Endometrial microvascular endothelial cells (primary cell): ENCODE data around the gene CFAP46. TPM values are rescaled to one million over a fixed set of nuclear protein-coding genes. Genes with fewer than 3 reads are reported as not detected.

ENCODE experiments used
- in situ Hi-C: cut with HindIII; loops from 2 replicates; pipeline ENCODE4 v1.10.0; 2017; ENCODE audit warnings: low sequenced_read_pairs, low pct_unique_long_range_greater_than_20kb; ENCODE audit errors: inconsistent ontology term
- total RNA-seq: library from RNA; depleted of rRNA; stranded (reverse); fragments of >200 nt; gene quantifications from one replicate; pipeline ENCODE4 v1.2.3, GENCODE V29; 2015; ENCODE audit errors: inconsistent ontology term

CFAP46 gene
- total RNA-seq, 1 donor from 2014 or later: 0.09 TPM

DNA sequence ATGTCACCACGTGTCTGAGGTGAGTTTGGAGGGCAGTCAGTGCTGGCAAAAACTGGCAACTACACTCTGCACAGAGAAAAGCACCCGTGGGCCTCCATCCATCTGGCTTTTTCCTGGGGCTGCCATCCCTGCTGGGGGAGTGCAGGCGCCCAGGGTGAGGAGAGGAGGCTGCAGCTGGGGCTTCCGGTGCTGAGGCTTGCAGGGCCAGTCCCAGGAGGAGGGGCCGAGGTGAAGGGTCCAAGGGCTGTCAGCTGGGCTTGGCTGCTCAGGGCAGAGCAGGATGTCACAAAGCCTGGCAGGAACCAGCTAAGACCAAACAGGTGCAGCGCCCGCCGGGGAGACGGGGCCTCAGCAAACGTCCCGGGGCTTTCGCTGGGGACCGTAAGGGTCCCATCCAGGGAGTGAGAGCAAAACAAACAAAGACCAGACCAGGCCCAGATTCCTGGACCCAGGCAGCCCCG is 77.2 kb downstream of the CFAP46 start:
- in situ Hi-C loops: no loop called here

DNA sequence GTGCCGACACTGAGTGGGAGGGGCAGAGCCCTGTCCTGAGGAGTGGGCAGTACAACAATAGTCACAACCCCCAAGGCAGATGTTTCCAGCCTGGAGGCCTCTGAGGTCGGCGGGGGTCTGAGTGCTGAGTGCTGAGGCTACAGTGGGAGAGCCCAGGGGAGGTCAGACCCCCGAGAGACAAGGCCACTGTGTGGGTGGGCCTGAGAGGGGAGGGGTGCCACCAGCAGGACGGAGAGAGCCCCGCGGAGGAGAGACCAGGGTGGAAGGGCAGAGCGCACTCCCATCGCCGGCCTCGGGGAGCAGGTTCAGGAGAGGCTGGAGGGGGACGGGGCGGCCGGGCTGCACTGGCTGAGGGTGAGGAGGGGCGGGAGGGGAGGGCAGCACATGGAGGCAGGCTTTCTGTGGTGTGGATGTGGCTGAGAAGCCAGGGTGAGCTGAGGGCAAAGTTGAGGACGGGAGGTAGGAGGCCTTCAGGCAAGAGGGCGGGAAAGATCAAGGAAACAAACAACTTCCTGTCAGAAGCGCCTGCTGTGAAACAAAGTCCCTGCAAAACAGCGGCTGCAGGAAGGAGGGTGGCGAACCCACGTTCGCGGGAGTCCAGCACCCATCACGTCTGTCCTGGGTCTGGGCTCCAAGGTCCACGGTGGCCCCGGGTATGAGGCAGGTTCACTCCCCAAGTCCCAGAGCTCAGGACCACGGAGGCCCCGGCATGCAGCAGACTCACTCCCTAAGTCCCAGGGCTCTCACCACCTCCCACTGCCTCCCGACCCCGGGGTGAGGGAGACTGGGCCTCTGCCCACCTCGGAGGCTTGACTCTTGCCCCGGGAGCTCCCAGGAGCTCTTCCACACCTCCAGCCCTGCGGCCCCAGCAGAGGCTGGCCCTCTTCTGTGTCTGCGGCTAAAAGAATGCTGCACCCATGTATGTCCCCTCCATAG is 79.6 kb downstream of the CFAP46 start:
- in situ Hi-C loops: no loop called here

DNA sequence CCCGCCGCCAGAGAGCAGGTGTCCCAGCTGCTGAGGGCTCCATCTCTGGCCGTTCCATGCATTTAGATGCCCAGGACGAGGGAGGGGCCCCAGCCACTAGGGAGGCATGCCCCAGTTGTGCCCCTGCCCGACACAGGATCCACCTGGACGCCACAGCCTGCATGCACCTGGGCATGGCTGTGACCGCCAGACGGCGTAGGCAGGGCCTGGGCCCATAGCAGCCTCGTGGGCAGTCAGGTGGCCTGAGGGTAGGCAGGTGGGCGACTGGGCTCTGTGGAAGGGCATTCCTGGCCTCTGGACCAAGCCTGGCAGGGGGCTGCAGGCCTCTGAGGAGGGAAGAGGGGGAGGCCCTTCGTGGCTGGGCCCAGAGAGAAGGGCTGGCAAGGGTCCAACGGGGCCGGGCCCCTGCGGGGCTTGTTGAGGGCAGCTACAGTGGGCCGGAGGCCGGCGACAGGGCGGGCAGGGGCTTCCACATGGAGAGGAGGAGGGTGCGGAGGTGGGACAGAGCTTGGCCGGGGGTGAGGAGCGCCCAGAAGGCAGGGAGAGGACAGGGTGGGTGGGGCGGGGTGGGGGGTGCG is 80.4 kb downstream of the CFAP46 start:
- in situ Hi-C loops: no loop called here

DNA sequence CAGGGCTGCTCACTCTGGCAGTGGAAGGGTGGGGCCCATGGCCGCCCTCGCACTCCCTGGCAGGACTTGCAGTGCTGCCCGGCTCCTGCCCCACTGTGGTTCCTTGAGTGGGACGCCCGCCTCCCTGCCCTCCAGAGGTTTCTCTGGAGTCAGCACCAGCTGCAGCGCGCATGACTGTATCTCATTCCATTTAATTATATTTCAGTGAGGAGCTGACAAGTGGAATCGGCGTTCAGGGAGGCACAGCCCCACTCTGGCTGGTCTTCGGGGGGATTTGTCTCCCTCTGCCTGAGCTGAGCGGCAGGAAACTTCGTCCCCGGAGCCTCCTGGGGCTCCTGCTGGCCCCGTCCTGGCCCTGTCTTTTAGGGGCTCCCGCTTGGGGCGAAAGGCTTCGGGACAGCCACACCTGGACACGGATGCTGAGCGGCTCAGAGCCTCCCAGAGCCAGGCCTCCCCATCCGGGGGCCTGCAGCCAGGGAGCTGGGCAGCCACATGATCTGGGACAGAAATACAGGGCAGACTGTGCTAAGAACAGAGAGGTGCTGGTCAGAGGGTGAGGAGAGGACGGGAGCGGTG is 81.2 kb downstream of the CFAP46 start:
- in situ Hi-C loops: no loop called here

DNA sequence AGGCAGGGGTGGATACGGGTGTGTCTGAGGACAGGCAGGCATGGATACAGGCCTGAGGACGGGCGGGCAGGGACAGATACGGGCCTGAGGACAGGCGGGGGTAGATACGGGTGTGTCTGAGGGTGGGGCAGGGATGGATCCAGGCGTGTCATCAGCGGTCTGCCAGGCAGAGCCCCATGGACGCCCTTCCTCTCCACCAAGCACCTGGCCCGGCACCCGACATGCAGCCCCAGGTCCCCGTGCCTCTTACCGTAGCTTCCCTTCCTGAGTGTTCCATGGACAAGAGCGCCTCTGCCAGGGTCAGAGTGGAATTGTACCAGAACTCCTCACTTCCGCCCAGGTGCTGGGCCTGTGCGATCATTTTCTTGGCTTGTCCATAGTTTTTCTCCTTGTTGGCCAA is 81.8 kb downstream of the CFAP46 start:
- in situ Hi-C loops: no loop called here

DNA sequence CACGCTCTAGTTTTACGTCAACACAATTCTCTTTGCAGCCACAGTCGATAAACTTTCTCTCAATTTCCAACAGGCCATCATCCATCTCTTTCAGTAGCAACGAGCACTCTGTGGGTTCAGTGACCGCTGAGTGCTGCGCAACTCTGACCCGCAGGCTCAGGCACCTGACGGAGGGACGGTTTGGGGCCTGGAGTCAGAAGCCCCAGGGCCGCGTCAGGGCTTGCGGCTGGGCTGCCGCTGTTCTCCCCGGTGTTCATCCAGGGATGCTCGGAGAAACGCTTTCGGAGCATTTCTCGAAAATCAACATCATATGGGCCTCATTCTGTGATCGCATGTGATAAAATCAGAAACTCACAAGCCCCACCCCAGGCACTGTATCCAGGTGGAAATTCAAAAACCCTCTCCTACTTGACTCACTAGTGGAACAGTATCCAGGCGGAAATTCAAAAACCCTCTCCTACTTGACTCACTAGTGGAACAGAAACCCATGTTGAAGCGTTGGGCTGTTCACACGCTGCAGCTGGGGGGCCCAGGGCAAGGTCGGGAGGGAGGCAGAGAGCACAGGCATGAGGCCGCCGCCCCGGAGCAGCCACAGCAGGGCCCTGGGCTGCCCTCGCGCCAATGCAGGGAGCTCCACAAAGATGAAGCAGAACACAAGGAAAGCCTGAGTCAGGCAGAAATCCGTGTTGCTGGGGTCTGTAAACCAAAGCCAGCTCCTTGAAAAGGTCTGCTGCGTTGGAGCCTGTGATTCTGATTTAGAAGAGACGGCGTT is 83.1 kb downstream of the CFAP46 start:
- in situ Hi-C loops: no loop called here

DNA sequence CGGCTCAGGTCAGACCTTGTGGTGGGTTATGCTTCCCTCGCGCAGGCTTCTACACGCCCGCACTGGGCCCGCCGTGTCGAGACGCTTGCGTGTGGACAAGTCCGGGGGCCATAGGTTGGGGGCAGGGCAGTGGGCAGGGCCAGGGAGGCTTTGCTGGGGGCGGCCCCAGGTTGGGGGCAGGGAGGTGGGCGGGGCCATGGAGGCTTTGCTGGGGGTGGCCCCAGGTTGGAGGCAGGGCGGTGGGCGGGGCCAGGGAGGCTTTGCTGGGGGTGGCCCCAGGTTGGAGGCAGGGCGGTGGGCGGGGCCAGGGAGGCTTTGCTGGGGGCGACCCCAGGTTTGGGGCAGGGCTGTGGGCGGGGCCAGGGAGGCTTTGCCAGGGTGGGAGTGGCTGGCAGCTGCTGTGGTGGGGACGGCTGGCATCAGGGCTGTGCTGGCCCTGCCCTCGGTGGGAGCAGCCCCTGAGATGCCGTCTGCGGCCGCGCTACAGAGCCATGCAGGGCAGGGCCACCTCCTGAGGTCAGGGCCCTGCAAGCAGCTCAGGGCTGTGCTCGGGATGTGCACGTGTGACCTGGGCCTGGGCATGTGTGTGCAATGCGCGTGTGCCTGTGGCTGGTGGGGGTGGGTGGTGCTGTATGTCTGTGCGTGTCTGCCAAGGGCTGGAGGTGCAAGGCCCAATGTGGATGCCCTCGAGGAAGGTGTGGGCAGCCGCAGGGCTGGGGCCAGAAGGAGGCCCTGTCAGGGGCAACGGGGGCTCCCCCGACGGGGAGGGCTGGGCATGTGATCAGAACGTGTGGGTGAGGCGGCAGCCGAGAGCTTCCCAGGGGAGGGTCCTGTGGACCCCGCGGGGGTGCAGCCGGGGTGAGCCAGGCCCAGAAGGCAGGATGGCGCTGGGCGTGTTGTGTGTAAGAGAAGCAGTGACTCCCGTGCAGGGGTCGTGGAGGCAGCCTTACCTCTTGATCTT is 84.0 kb downstream of the CFAP46 start:
- in situ Hi-C loops: no loop called here

DNA sequence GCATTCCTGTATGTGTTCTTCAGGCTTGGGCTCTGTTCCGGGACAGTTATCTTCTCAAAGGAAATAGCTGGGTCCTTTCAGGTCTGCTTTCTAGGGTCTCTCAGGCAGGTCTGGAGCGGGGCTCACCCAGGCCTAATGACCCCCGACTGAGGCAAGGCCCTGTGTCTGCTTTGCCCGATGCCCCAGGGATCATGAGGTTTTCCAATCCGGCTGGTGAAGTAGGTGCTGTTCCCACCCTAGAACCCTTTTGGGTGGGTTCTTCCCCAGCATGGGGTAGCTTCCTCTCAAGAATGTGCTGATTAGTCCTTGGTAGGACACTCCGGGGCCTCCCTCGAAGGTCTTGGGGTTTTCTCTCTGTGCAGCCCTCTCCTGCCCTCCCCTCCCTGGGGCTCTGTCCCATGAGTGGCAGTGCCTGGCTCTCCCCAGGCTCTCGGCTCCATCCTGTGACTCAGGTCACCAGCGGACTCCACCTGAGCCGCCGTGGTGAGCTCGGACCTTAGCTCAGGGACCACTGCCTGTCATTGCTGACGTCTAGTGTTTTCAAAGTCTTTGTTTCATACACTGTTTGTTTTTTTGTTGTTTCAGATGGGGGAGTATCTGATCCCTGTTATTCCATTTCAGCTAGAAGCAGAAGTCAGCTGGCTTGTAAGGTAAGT is 85.4 kb downstream of the CFAP46 start:
- in situ Hi-C loops: no loop called here

DNA sequence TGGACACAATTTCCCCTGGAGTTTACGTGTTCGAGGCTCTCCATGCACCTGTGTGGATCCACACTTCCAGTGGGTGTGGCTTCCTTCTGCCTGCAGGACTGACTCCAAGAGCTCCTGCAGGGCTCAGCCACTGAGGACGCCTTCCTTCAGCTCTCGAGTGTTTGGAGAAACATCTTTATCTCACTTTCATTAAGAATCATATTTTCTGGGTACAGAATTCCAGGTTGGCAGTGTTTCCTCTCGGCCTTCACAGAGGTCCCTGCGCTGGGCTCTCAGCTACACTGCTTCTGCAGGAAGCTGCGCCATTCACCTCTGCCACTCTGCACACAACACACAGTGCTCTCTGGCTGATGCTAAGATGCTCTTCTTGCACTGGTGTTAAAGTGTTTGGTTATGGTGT is 86.5 kb downstream of the CFAP46 start:
- in situ Hi-C loops: no loop called here

DNA sequence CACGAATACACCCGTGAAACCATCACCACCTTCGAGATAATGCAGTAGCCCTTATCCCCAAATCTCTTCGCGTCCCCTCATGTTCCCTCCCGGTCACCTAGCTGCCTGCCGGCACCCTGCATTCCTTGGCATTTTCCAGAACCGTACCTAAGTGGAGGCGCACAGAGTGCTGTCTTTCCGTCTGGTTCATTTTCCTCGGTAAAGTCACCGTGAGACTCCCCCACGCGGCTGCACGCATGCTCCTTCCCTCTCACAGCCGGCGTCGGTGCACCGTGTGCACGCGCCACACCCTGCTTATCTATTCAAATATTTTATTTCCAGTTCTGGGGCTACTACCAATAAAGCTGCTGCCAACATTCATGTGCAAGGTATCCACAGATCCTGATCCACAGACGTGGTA is 90.9 kb downstream of the CFAP46 start:
- in situ Hi-C loops: no loop called here

DNA sequence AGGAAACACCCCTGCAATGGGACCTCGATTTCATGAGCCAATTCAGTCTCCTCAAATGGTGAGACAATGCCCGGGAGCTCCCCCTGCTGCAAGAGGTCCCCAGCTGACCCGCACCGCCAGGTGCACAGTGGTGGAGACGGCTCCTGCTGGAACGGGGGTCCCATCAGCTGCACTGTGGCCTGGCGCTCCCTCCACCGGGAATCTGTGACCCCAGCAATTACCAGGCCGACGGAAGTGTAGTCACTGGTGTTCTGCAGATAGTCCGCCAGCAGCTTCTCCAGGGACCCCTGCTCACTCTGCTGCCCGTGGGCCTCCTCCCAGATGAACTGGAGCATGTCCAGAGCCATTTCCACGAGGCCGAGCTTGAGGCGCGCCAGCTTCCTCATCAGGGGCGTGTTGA is 91.5 kb downstream of the CFAP46 start:
- in situ Hi-C loops: no loop called here

DNA sequence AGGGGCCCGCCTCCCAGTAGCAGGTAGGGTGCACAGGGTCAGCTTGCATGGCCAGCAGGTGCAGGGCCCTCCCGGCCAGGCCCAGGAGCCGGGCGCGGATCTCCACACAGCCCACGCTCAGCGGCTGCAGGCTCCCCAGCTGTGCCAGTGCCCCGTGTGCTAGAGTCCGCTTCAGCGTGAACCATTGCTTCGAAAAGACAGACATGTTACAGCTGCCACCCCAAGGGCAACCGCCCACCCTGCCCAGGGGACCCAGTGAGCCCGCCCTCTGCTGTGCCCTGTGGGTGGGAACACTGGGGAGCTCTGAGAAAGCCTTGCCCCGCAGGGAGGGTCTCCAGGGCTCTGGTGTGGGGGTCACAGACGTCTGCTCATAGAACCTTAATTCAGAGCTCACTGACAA is 92.1 kb downstream of the CFAP46 start:
- in situ Hi-C loops: no loop called here

DNA sequence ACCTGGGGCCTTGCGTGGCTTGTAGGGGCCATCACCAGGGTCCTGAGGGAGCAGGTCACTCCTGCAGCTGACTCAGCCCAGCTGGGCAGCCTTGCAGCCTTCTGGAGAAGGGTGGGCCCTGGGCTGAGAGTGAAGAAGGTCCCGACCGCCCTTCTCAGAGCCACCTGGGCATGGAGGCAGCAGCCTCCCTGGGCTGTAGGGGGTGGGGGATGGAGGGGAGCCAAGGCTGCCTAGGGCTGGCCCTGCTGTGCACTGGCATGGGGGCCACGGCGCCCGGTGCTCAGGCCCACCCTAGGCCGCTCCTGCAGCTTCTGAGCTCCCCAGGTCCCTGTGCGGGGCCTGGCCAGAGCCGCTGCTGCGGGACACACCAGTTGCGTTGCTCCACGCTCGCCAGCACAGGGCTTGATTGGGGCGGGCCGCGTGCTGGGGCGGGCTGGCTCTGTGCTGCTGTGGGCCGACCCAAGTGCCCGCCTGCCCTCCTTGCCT is 92.8 kb downstream of the CFAP46 start:
- in situ Hi-C loops: no loop called here

DNA sequence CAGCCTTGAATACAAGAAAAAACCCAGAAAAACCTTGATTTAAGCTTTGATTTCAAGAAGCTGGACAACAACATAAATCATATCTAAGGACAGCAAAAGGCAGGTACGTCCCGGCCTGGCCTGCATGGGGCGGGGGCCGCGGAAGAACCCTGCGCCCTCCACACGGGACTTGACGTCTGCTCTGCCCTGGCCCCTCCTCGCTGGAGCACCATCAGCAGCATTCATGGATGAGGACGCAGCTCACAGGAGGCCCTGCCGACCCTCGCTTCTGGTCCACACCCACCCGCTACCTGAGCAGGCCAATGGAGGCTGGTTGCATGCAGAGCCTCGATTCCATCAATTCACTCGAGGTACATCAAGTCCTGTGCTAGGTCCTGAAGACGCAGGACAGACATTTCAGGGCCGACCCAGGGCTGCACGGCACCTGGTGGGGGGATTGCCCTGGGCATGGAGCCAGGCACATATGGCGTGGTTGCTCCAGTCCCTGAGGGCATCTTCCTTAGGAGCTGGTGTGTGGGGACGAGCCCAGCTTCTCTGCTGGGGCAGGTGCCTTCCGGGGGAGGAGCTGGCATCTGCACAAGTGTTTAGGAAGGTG is 93.3 kb downstream of the CFAP46 start:
- in situ Hi-C loops: no loop called here

DNA sequence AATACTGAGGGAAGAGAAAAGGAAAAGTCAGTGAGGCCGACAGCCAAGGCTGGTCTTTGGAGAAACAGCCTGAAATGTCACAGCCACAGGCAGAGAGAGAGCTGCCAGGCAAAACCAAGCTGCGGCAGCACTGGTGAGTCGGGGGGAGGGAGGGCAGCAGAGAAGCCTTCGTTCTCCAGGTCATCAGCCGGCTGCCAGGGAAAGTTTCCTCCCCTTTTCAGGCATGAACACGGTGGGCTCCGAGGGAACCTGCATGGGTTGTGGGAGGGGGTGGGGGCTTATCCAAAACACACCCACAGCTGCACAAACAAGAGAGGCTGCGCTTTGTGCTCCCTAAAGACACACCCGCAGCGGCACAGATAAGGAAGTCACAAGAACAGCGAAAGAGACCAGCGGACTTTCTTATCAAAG is 94.1 kb downstream of the CFAP46 start:
- in situ Hi-C loops: no loop called here

DNA sequence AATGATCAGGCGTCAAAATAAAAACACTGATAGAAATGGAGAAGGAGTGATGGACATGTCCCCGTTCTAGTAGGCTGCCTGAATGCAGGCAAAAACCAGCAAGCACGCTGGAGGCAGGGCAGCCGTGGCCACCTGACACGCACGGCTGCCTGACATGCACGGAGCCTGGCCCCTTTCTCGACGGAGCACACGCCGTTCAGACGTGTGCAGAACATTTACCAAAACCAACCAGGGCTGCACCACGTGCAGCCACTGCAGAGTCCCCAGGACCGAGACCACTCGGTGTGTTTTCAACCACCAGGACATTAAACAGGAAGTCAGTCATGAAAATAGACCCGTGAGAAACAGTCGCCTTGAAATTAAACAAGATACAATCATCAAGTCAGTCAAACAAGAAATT is 94.5 kb downstream of the CFAP46 start:
- in situ Hi-C loops: no loop called here

DNA sequence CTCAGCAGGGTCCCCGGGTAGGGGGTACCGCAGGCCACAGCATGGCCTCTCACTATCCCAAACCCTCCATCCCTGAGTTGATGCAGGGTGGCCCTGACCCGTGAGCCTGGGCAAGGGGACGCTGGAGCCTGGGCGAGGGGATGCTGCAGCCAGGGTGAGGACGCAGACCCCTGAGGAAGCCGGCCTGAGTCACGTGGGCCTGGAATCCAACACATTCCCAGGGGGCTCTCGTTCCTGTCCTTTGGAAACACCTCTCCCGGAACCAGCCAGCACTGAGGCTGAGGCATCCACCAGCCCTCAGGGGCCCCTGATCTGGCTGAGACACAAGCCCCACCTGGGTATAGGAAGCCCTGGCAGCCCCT is 95.0 kb downstream of the CFAP46 start:
- in situ Hi-C loops: no loop called here
